GM12801 (cell line): ENCODE data around the gene USP37.

Experiments
- CTCF ChIP-seq: IDR thresholded peaks from one replicate; pipeline ENCODE4 v1.5.1; 2011; ENCODE audit warnings: control low read depth; ENCODE audit not compliant: insufficient read length; ENCODE audit errors: extremely low read depth

Gene USP37

DNA sequence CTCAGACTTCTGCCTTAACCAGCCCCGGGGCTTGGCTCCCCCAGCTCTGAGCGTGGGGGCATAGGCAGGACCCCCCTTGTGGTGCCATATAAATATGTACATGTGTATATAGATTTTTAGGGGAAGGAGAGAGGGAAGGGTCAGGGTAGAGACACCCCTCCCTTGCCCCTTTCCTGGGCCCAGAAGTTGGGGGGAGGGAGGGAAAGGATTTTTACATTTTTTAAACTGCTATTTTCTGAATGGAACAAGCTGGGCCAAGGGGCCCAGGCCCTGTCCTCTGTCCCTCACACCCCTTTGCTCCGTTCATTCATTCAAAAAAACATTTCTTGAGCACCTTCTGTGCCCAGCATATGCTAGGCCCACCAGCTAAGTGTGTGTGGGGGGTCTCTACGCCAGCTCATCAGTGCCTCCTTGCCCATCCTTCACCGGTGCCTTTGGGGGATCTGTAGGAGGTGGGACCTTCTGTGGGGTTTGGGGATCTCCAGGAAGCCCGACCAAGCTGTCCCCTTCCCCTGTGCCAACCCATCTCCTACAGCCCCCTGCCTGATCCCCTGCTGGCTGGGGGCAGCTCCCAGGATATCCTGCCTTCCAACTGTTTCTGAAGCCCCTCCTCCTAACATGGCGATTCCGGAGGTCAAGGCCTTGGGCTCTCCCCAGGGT is 162.9 kb downstream of the USP37 start:
- TF ChIP-seq CTCF, result no peak

DNA sequence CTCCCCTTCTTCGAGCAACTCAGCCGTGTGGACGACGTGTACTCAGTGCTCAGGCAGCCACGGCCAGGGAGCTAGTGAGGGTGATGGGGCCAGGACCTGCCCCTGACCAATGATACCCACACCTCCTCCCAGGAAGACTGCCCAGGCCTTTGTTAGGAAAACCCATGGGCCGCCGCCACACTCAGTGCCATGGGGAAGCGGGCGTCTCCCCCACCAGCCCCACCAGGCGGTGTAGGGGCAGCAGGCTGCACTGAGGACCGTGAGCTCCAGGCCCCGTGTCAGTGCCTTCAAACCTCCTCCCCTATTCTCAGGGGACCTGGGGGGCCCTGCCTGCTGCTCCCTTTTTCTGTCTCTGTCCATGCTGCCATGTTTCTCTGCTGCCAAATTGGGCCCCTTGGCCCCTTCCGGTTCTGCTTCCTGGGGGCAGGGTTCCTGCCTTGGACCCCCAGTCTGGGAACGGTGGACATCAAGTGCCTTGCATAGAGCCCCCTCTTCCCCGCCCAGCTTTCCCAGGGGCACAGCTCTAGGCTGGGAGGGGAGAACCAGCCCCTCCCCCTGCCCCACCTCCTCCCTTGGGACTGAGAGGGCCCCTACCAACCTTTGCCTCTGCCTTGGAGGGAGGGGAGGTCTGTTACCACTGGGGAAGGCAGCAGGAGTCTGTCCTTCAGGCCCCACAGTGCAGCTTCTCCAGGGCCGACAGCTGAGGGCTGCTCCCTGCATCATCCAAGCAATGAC is 163.6 kb downstream of the USP37 start:
- TF ChIP-seq CTCF, result no peak

DNA sequence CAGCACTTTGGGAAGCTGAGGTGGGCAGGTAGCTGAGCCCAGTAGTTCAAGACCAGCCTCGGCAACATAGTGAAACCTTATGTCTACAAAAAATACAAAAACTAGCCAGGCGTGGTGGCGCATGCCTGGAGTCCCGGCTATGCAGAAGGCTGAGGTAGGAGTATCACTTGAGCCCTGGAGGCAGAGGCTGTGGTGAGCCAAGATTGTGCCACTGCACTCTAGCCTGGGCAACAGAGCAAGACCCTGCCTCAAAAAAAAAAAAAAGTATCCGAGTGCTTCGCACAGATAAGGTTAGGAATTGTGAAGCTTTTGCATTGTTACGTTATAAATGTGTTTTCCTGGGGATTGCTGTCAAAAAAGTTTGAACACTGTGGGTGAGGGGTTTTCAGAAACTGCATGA is 164.3 kb downstream of the USP37 start:
- TF ChIP-seq CTCF, result no peak

GRCh38 chr2:218402911-218403411 is 165.2 kb downstream of the USP37 start:
- no peak for TF ChIP-seq CTCF

DNA sequence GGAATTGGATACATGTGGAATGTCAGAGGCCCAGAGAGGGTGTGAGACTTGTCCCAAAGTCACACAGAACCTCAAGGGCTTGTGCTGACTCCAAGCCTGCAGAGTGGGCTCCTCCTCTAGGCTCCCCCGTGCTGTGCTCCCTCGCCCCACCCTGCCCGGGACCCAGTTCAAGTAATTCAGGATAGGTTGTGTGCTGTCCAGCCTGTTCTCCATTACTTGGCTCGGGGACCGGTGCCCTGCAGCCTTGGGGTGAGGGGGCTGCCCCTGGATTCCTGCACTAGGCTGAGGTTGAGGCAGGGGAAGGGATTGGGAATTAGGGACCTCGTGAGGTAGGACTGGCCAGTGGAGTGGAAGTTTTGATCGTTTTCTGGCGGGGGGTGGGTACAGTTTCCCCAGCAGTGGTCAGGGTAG is 165.7 kb downstream of the USP37 start:
- no peak for TF ChIP-seq CTCF

DNA sequence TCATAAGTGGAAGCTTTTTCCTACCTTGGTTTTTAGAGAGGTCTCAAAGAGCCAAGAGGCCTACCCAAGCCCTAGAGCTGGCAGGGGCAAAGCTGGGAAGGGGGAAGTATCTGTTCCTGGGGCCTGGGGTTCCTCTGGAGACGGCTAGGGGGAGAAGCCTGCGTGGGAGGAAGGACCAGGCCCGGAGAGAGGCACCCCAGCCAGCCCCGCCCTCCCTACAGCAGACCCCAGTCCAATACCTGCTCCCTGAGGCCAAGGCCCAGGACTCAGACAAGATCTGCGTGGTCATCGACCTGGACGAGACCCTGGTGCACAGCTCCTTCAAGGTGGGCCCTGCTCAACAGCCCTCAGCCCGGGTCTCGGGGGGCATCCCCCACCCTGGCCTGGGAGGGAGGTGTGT is 166.3 kb downstream of the USP37 start:
- TF ChIP-seq CTCF, result no peak

- TF ChIP-seq CTCF, result no peak
Observed at GRCh38 chr2:218400930-218401881, 166.9 kb downstream of the USP37 start.
